B cell (primary cell): Measurements from ENCODE around the gene EFNB3. TPM values are rescaled to one million over a fixed set of nuclear protein-coding genes. Genes with fewer than 3 reads are reported as not detected.

Experiments used
- ATAC-seq: fragments of 200-7000 bp; cut with Tn5 transposase; one replicate; pipeline ENCODE4 v1.10.0; 2021; ENCODE audit warnings: low read depth, mild to moderate bottlenecking, moderate number of reproducible peaks, moderate library complexity
- CTCF ChIA-PET: fragments of 350-600 bp; sonication (Branson Sonifier 250); formaldehyde crosslinking; loops from one replicate; lab custom pipeline; 2021; ENCODE audit warnings: antibody characterized with exemption, inconsistent platforms; lab: Charles Lee
- POLR2A ChIA-PET: fragments of 350-600 bp; sonication (Branson Sonifier 250); formaldehyde crosslinking; loops from one replicate; lab custom pipeline; 2021; ENCODE audit warnings: antibody characterized with exemption; lab: Charles Lee
- DNase-seq: peaks from one replicate; pipeline ENCODE4 v3.0.0; 2013
- H2AFZ ChIP-seq: 2 replicates; pipeline ENCODE4 v1.6.1; 2012; ENCODE audit warnings: mild to moderate bottlenecking, low read depth, low read length; ENCODE audit not compliant: insufficient read depth, poor library complexity, severe bottlenecking
- H3K27ac ChIP-seq, 2 donors: 1 replicate in 1 of 2; 2 replicates in 1 of 2; pipeline ENCODE4 v1.5.1; 2012 to 2013; ENCODE audit warnings: low read length in 2 of 2, mild to moderate bottlenecking in 2 of 2, moderate library complexity in 1 of 2
- H3K27me3 ChIP-seq, 4 experiments: fragments of 200-600 bp in 1 of 4; sonication (generic) in 1 of 4; replicated peaks in 1 of 4; 1 replicate in 2 of 4; 2 replicates in 2 of 4; pipeline versions ENCODE4 v1.6.1 to v1.7.0; 2013 to 2016; ENCODE audit warnings: low read length in 3 of 4, mild to moderate bottlenecking in 2 of 4, mixed read lengths in 1 of 4, moderate library complexity in 1 of 4; ENCODE audit not compliant: insufficient read depth in 4 of 4, control insufficient read depth in 3 of 4; ENCODE audit errors: control extremely low read depth in 1 of 4
- H3K36me3 ChIP-seq, 2 experiments: replicated peaks in 1 of 2; 1 replicate in 1 of 2; 2 replicates in 1 of 2; pipeline versions ENCODE4 v1.6.1 to v1.7.1; 2013; ENCODE audit warnings: low read length in 1 of 2; ENCODE audit not compliant: insufficient read depth in 2 of 2, control insufficient read depth in 1 of 2; ENCODE audit errors: control extremely low read depth in 1 of 2, extremely low read depth in 1 of 2
- H3K4me1 ChIP-seq, 2 donors: fragments of 200-600 bp in 1 of 2; sonication (generic) in 1 of 2; 1 replicate in 1 of 2; 2 replicates in 1 of 2; pipeline versions ENCODE4 v1.5.1 to v1.6.1; 2013 to 2017; ENCODE audit warnings: low read length in 2 of 2; ENCODE audit not compliant: control insufficient read depth in 2 of 2, insufficient read depth in 2 of 2
- H3K4me2 ChIP-seq: replicated peaks from 2 replicates; pipeline ENCODE3; 2012; ENCODE audit warnings: mild to moderate bottlenecking, low read depth, low read length; ENCODE audit not compliant: poor library complexity, severe bottlenecking
- H3K4me3 ChIP-seq, 5 experiments: fragments of 200-600 bp in 1 of 5; sonication (generic) in 1 of 5; 1 replicate in 3 of 5; 2 replicates in 2 of 5; pipeline versions ENCODE4 v1.5.1 to v1.7.0; 2011 to 2016; ENCODE audit warnings: low read length in 4 of 5, mild to moderate bottlenecking in 4 of 5, low read depth in 2 of 5, control low read depth in 1 of 5, moderate library complexity in 1 of 5; ENCODE audit not compliant: insufficient read depth in 1 of 5; ENCODE audit errors: control extremely low read depth in 1 of 5, extremely low read depth in 1 of 5
- H3K79me2 ChIP-seq: fragments of 200-600 bp; sonication (generic); one replicate; pipeline ENCODE4 v1.6.0; 2016; ENCODE audit warnings: low read length; ENCODE audit not compliant: control insufficient read depth, insufficient read depth
- H3K9ac ChIP-seq: fragments of 200-600 bp; sonication (generic); 2 replicates; pipeline ENCODE4 v1.6.1; 2017; ENCODE audit warnings: mild to moderate bottlenecking, low read length, moderate library complexity
- H3K9me3 ChIP-seq, 3 donors: one replicate each; pipeline versions ENCODE4 v1.6.1 to v1.7.1; 2013; ENCODE audit warnings: low read length in 2 of 3; ENCODE audit not compliant: control insufficient read depth in 2 of 3, insufficient read depth in 1 of 3; ENCODE audit errors: control extremely low read depth in 1 of 3
- H4K20me1 ChIP-seq: 2 replicates; pipeline ENCODE4 v1.6.0; 2012; ENCODE audit warnings: mild to moderate bottlenecking, low read length; ENCODE audit not compliant: insufficient read depth, control insufficient read depth, poor library complexity, severe bottlenecking
- H3K27ac Mint-ChIP-seq: one replicate; pipeline ENCODE4 v1.8.0; 2021; ENCODE audit warnings: mixed read lengths
- H3K27me3 Mint-ChIP-seq: one replicate; pipeline ENCODE4 v1.8.0; 2021; ENCODE audit warnings: mixed read lengths
- H3K4me1 Mint-ChIP-seq: one replicate; pipeline ENCODE4 v1.8.0; 2021; ENCODE audit warnings: mixed read lengths
- H3K4me3 Mint-ChIP-seq: one replicate; pipeline ENCODE4 v1.8.0; 2021; ENCODE audit warnings: mixed read lengths
- H3K9me3 Mint-ChIP-seq: one replicate; pipeline ENCODE4 v1.8.0; 2022; ENCODE audit warnings: mixed read lengths; ENCODE audit not compliant: insufficient read depth
- EZH2 ChIP-seq: IDR thresholded peaks from 2 replicates; pipeline ENCODE4 v1.6.1; 2012; ENCODE audit warnings: borderline replicate concordance, low read depth, mild to moderate bottlenecking, moderate library complexity, low read length; ENCODE audit not compliant: insufficient read depth, poor library complexity, severe bottlenecking
- WGBS: methylation state at CpG from one replicate; pipeline ENCODE4 v1.1.5; 2013; ENCODE audit warnings: missing lambda C conversion rate; ENCODE audit not compliant: insufficient coverage; 5-methylcytosine and 5-hydroxymethylcytosine counted together
- intact Hi-C: fragments of 100-400 bp; cut with micrococcal nuclease; formaldehyde crosslinking; loops from one replicate; pipeline ENCODE4 v1.10.0; 2022
- polyA plus RNA-seq: library from polyadenylated mRNA; depleted of rRNA; stranded (reverse); fragments of >200 nt; gene quantifications from 2 replicates; pipeline ENCODE4 v1.2.3, GENCODE V29; 2012
- total RNA-seq, 2 donors: library from RNA; stranded (reverse); fragments of 120-200 nt in 1 of 2; gene quantifications; 1 replicate in 1 of 2; 2 replicates in 1 of 2; pipeline versions ENCODE4 v1.2.3 to v1.2.4, GENCODE V29; 2013 to 2022
- TF ChIP-seq, protein P1 (sequence below): fragments of 200-600 bp; IDR thresholded peaks from one replicate; pipeline ENCODE4 v1.8.0; 2022; ENCODE audit warnings: antibody characterized with exemption, mild to moderate bottlenecking

The EFNB3 gene
- total and polyA plus RNA-seq, 2 donors (not counting 1 experiment from before 2014, with no cell fraction given), result not detected

DNA sequence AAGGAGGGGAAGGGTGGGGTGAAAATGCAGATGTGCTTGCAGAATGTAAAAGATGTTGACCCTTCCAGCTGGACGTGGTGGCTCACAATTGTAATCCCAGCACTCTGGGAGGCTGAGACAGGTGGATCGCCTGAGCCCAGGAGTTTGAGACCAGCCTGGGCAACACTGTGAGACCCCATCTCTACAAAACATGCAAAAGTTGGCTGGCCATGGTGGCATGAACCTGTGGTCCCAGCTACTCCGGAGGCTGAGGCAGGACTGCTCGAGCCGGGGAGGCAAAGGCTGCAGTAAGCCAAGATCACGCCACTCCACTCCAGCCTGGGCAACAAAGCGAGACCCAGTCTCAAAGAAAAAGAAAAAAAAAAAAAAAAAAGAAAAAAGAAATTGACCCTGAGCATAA lies 36.5 kb upstream of the EFNB3 start:
- peaks cover 2 to 3% (median 3%) of the 10 kb centered on the region in 3 donors for H3K9me3 ChIP-seq
- H3K9ac ChIP-seq, result no peak overlapping the region
- no peaks in the 10 kb centered on the region for H3K27me3 ChIP-seq
- H3K27ac Mint-ChIP-seq, result no peak overlapping the region
- ATAC-seq (no peak), DNase-seq (no peak)
- TF ChIP-seq, protein P1, sequence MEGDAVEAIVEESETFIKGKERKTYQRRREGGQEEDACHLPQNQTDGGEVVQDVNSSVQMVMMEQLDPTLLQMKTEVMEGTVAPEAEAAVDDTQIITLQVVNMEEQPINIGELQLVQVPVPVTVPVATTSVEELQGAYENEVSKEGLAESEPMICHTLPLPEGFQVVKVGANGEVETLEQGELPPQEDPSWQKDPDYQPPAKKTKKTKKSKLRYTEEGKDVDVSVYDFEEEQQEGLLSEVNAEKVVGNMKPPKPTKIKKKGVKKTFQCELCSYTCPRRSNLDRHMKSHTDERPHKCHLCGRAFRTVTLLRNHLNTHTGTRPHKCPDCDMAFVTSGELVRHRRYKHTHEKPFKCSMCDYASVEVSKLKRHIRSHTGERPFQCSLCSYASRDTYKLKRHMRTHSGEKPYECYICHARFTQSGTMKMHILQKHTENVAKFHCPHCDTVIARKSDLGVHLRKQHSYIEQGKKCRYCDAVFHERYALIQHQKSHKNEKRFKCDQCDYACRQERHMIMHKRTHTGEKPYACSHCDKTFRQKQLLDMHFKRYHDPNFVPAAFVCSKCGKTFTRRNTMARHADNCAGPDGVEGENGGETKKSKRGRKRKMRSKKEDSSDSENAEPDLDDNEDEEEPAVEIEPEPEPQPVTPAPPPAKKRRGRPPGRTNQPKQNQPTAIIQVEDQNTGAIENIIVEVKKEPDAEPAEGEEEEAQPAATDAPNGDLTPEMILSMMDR, result no peak
- TF ChIP-seq EZH2, result no peak
- H3K4me1 Mint-ChIP-seq, result no peaks in the 10 kb centered on the region
- H3K27me3 Mint-ChIP-seq, result no peaks in the 10 kb centered on the region
- H3K4me3 Mint-ChIP-seq, result no peak overlapping the region
- ChIA-PET POLR2A (interaction anchor here (0.7 kb wide), 1 partner anchor 318 kb away, joined by 6 read pairs; no protein-coding TSS in a partner anchor), CTCF (no interaction called here)
- no peak overlapping the region for H3K27ac ChIP-seq
- H3K79me2 ChIP-seq, result no peaks in the 10 kb centered on the region
- intact Hi-C loops, result no loop called here
- no peak overlapping the region for H3K4me3 ChIP-seq
- H3K4me2 ChIP-seq, result no peak overlapping the region
- H3K36me3 ChIP-seq, result peaks cover 8 to 60% of the 10 kb centered on the region in 2 experiments
- H2AFZ ChIP-seq, result no peak overlapping the region
- 97% methylated on average over 3 of the region's 7 CpGs for WGBS
- H3K4me1 ChIP-seq, result no peaks in the 10 kb centered on the region
- H3K9me3 Mint-ChIP-seq, result no peaks in the 10 kb centered on the region
- peaks cover 10% of the 10 kb centered on the region for H4K20me1 ChIP-seq

DNA sequence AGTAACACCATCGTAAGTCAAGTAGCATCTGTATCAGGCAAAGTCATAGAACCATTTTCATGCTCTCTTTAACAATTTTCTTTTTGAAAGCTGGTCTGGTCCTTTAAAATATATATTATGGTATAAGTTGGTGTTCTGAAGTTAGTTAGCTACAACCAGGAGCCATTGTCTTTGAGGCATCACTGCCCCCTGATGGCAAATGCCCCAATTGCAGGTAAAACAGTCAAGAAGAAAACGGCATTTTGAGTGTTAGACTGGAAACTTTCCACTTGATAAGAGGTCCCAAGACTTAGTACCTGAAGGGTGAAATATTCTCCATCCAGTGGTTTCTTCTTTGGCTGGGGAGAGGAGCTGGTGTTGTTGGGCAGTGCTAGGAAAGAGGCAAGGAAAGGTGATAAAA lies 31.8 kb upstream of the EFNB3 start:
- H3K36me3 ChIP-seq, result peaks cover 13 to 72% of the 10 kb centered on the region in 2 experiments
- CTCF ChIA-PET, result interaction anchor here (0.6 to 1.3 kb wide), 6 partner anchors 13 to 235 kb away, joined by 3 read pairs; partner anchors contain the start of gene SAT2

More for the DNA sequence above, 31.8 kb upstream of the EFNB3 start:
- Mint-ChIP-seq H3K27ac (no peak overlapping the region), H3K4me3 (no peak overlapping the region), H3K27me3 (no peaks in the 10 kb centered on the region), H3K9me3 (no peaks in the 10 kb centered on the region), H3K4me1 (peaks cover 4% of the 10 kb centered on the region)
- no peak for TF ChIP-seq EZH2
- TF ChIP-seq, protein P1, result peak; percentile 44
- Histone ChIP-seq H3K4me1 (no peaks in the 10 kb centered on the region), H3K27ac (no peak overlapping the region), H3K4me3 (no peak overlapping the region), H4K20me1 (peaks cover 31% of the 10 kb centered on the region), H3K9ac (no peak overlapping the region), H3K9me3 (peaks cover 3 to 9% (median 8%) of the 10 kb centered on the region in 3 donors), H3K79me2 (peaks cover 22% of the 10 kb centered on the region), H3K27me3 (no peaks in the 10 kb centered on the region), H2AFZ (no peak overlapping the region), H3K4me2 (no peak overlapping the region)
- ATAC-seq (no peak), DNase-seq (no peak)
- intact Hi-C loops, result no loop called here
- POLR2A ChIA-PET, result no interaction called here
- WGBS, result 90% methylated on average over 1 of the region's 2 CpGs
